ENCODE measurements around the gene FKBP2. TPM values are rescaled to one million over a fixed set of nuclear protein-coding genes. Genes with fewer than 3 reads are reported as not detected.
A peak's percentile ranks its signal among the peaks of the same experiment; 100 is the strongest.

The FKBP2 gene
- total and polyA plus RNA-seq, 2 of the 13 experiments (the other 11 are each of a cell fraction or from before 2014, with no cell fraction given), result 30.1 to 53.3 TPM

GRCh38 chr11:64237484-64237951 lies 3.4 kb upstream of the FKBP2 start (continued):
- no peak for TF ChIP-seq GATA4 (IDR thresholded peaks at IDR 0.05; ENCODE audit: borderline replicate concordance, low read depth)
- TF ChIP-seq ZBTB49 (CRISPR knock-in tag; IDR thresholded peaks at IDR 0.05; ENCODE audit: borderline replicate concordance), result no peak
- no peak for TF ChIP-seq MED8 (CRISPR knock-in tag; IDR thresholded peaks at IDR 0.05; ENCODE audit: insufficient replicate concordance)
- TF ChIP-seq BRD4 (CRISPR knock-in tag; IDR thresholded peaks at IDR 0.05), result no peak
- TF ChIP-seq PRDM4 (CRISPR knock-in tag; IDR thresholded peaks at IDR 0.05; ENCODE audit: borderline replicate concordance), result no peak
- TF ChIP-seq MYC (CRISPR knock-in tag; IDR thresholded peaks at IDR 0.05; ENCODE audit: borderline replicate concordance), result peak; percentile 37; the same call in 1 of the 2 replicates
- TF ChIP-seq PITX1 (CRISPR knock-in tag; IDR thresholded peaks at IDR 0.05), result peak; percentile 79; the same call in 1 of the 2 replicates
- no peak for TF ChIP-seq ZNF234 (CRISPR knock-in tag; conservative IDR thresholded peaks at IDR 0.05)
- no peak for TF ChIP-seq ZBTB38 (CRISPR knock-in tag; IDR thresholded peaks at IDR 0.05)
- TF ChIP-seq HBP1 (CRISPR knock-in tag; IDR thresholded peaks at IDR 0.05; ENCODE audit: low read depth), result no peak
- TF ChIP-seq MXD4 (CRISPR knock-in tag; IDR thresholded peaks at IDR 0.05), result 0 out of 2 replicates have a peak, but pooled peaks have one; percentile 32
- TF ChIP-seq ARNTL (CRISPR knock-in tag; IDR thresholded peaks at IDR 0.05), result peak; percentile 78
- TF ChIP-seq POLR2A (IDR thresholded peaks at IDR 0.05; ENCODE audit: insufficient read depth in 1 of 2, low read depth in 2 of 2, low read length in 2 of 2), result 0 out of 4 replicates have a peak, but pooled peaks of 1 of the 2 experiments have one; percentile 34
- TF ChIP-seq HCFC1 (IDR thresholded peaks at IDR 0.05; ENCODE audit: low read depth, low read length), result no peak
- no peak for TF ChIP-seq ZNF260 (CRISPR knock-in tag; IDR thresholded peaks at IDR 0.05; ENCODE audit: borderline replicate concordance, low read depth)
- no peak for TF ChIP-seq ZNF362 (CRISPR knock-in tag; IDR thresholded peaks at IDR 0.05; ENCODE audit: borderline replicate concordance)
- no peak for TF ChIP-seq ZNF770 (CRISPR knock-in tag; IDR thresholded peaks at IDR 0.05)
- no peak for TF ChIP-seq ZNF225 (CRISPR knock-in tag; IDR thresholded peaks at IDR 0.05)
- no peak for TF ChIP-seq RELA (CRISPR knock-in tag; IDR thresholded peaks at IDR 0.05)
- no peak for TF ChIP-seq MTF2 (CRISPR knock-in tag; IDR thresholded peaks at IDR 0.05; ENCODE audit: borderline replicate concordance)
- TF ChIP-seq WIZ (CRISPR knock-in tag; IDR thresholded peaks at IDR 0.05), result no peak
- TF ChIP-seq NCOA1 (CRISPR knock-in tag; IDR thresholded peaks at IDR 0.05), result no peak

Measured in HepG2 (cell line).